ENCODE measurements around the gene USP6. TPM values are rescaled to one million over a fixed set of nuclear protein-coding genes. Genes with fewer than 3 reads are reported as not detected.
"Not testable (repeated sequence)": the region's sequence is repeated elsewhere in the genome, so short reads cannot be mapped to it uniquely, and the experiment has no call there.

The USP6 gene
- total RNA-seq, 4 donors from 2014 or later, result 0.26 to 0.97 (median 0.63) TPM

- Histone ChIP-seq H3K27me3 (no peaks in the 10 kb centered on the region), H3K4me1 (no peaks in the 10 kb centered on the region), H3K4me3 (no peak overlapping the region), H3K27ac (no peak overlapping the region), H3K36me3 (no peaks in the 10 kb centered on the region), H3K9me3 (no peaks in the 10 kb centered on the region)
- intact Hi-C loops (cut with DNase I; ENCODE audit: low total_unique reads), result no loop called here
- TF ChIP-seq POLR2A (IDR thresholded peaks at IDR 0.05) (no peak), CTCF (IDR thresholded peaks at IDR 0.05 in 4 of 5, conservative IDR thresholded peaks at IDR 0.05 in 1 of 5) (no peak)
- ATAC-seq (no peak), DNase-seq (no peak)
- in situ Hi-C loops (cut with MboI; ENCODE audit: low sequenced_read_pairs in 4 of 4), result no loop called here
Measured at GRCh38 chr17:5139458-5139732, 23.6 kb downstream of the USP6 start.

GRCh38 chr17:5142877-5143276 is 27.0 kb downstream of the USP6 start:
- DNase-seq; H3K4me3 ChIP-seq; H3K9me3 ChIP-seq; H3K4me1 ChIP-seq; intact Hi-C loops (cut with DNase I; ENCODE audit: low total_unique reads); H3K36me3 ChIP-seq; H3K27me3 ChIP-seq; ATAC-seq; H3K27ac ChIP-seq; in situ Hi-C loops (cut with MboI; ENCODE audit: low sequenced_read_pairs in 4 of 4): not testable (repeated sequence)

- H3K27me3 ChIP-seq; H3K4me3 ChIP-seq; DNase-seq; H3K27ac ChIP-seq; H3K9me3 ChIP-seq; H3K4me1 ChIP-seq; ATAC-seq; in situ Hi-C loops (cut with MboI; ENCODE audit: low sequenced_read_pairs in 4 of 4); intact Hi-C loops (cut with DNase I; ENCODE audit: low total_unique reads); H3K36me3 ChIP-seq: not testable (repeated sequence)
Measured at GRCh38 chr17:5146122-5146521, 30.3 kb downstream of the USP6 start.

GRCh38 chr17:5160702-5161101 is 44.9 kb downstream of the USP6 start:
- H3K9me3 ChIP-seq; ATAC-seq; DNase-seq; H3K4me1 ChIP-seq; H3K4me3 ChIP-seq; H3K27ac ChIP-seq; H3K27me3 ChIP-seq; intact Hi-C loops (cut with DNase I; ENCODE audit: low total_unique reads); in situ Hi-C loops (cut with MboI; ENCODE audit: low sequenced_read_pairs in 4 of 4); H3K36me3 ChIP-seq: not testable (repeated sequence)

GRCh38 chr17:5161793-5162192 is 46.0 kb downstream of the USP6 start:
- H3K4me1 ChIP-seq; H3K27me3 ChIP-seq; intact Hi-C loops (cut with DNase I; ENCODE audit: low total_unique reads); H3K27ac ChIP-seq; H3K4me3 ChIP-seq; H3K9me3 ChIP-seq; ATAC-seq; in situ Hi-C loops (cut with MboI; ENCODE audit: low sequenced_read_pairs in 4 of 4); H3K36me3 ChIP-seq; DNase-seq: not testable (repeated sequence)

GRCh38 chr17:5164436-5164835 is 48.6 kb downstream of the USP6 start:
- TF ChIP-seq CTCF (IDR thresholded peaks at IDR 0.05 in 4 of 5, conservative IDR thresholded peaks at IDR 0.05 in 1 of 5), result no peak
- no peak overlapping the region for H3K4me3 ChIP-seq
- H3K27ac ChIP-seq, result no peak overlapping the region
- no peaks in the 10 kb centered on the region for H3K4me1 ChIP-seq
- no peaks in the 10 kb centered on the region for H3K27me3 ChIP-seq
- in situ Hi-C loops (cut with MboI; ENCODE audit: low sequenced_read_pairs in 4 of 4), result no loop called here
- no peaks in the 10 kb centered on the region for H3K9me3 ChIP-seq
- intact Hi-C loops (cut with DNase I; ENCODE audit: low total_unique reads), result no loop called here
- ATAC-seq, result no peak
- no peak for DNase-seq
- no peaks in the 10 kb centered on the region for H3K36me3 ChIP-seq

- H3K4me3 ChIP-seq; DNase-seq; intact Hi-C loops (cut with DNase I; ENCODE audit: low total_unique reads); H3K27me3 ChIP-seq; H3K36me3 ChIP-seq; H3K4me1 ChIP-seq; H3K9me3 ChIP-seq; ATAC-seq; in situ Hi-C loops (cut with MboI; ENCODE audit: low sequenced_read_pairs in 4 of 4); H3K27ac ChIP-seq: not testable (repeated sequence)
Measured at GRCh38 chr17:5165791-5166564, 50.1 kb downstream of the USP6 start.

- in situ Hi-C loops (cut with MboI; ENCODE audit: low sequenced_read_pairs in 4 of 4); DNase-seq; ATAC-seq; H3K4me1 ChIP-seq; H3K4me3 ChIP-seq; H3K27ac ChIP-seq; intact Hi-C loops (cut with DNase I; ENCODE audit: low total_unique reads); H3K27me3 ChIP-seq: not testable (repeated sequence)
- Histone ChIP-seq H3K9me3 (peaks cover 0 to 32% (median 3%) of the 10 kb centered on the region in 3 donors), H3K36me3 (peaks cover 0 to 48% of the 10 kb centered on the region in 2 donors)
Measured at GRCh38 chr17:5175027-5175426, 59.2 kb downstream of the USP6 start.
